Measurements from ENCODE around the gene LPAR3.
A peak's percentile ranks its signal among the peaks of the same experiment; 100 is the strongest.

LPAR3 gene

GRCh38 chr1:84774669-84775534, 118.1 kb downstream of the LPAR3 start:
- DNase-seq (ENCODE audit: low read depth in 2 of 2), result no peak

GRCh38 chr1:84773933-84774497, 119.0 kb downstream of the LPAR3 start:
- no peak for DNase-seq (ENCODE audit: low read depth in 2 of 2)

DNA sequence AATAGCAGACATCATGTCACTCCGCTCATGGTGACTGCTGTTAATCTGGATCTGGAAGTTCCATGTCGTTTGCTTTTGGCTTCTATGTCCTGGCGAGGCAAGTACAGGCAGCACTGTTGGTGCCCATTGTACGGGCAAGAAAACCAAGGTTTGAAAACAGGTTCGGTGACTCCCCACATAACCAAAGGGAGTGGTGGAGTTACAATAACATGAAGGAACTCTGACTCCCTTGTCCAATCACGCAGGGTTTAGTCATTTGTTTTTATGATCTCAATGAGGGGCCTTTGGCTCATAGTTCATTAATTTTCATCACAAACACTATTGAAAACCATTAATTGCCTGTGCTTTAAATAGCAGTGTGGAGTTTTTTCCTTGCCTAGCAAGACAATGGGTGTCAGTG, 119.8 kb downstream of the LPAR3 start:
- no peak for DNase-seq (ENCODE audit: low read depth in 2 of 2)

DNA sequence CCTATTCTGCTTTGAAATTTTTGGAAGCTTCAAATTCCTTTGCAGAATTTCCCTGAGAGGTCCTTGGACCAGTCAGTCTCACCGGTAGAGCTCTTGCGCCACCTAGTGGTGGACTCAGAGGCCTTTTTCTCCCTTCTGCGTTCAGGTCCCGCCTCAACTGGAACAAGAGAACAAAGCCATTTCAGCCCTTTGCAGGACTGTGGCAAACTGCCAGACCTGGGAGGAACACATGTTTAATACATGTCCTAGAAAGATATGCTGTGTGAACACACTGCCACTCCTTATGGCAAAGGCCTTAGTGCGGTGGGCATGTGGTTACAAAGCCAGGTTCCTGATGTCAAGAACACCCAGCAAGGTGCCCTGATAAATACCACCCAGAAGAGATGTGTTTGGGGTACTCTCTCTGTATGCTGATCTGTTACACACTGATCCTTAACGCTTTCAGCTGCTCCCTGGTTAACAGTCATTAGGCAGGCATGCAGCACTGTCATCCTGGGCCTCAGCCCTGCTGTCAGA, 120.5 kb downstream of the LPAR3 start:
- peak; percentile 37 to 45 for DNase-seq (ENCODE audit: low read depth in 2 of 2)

GRCh38 chr1:84771895-84772294, 121.1 kb downstream of the LPAR3 start:
- no peak for DNase-seq (ENCODE audit: low read depth in 2 of 2)

- no peak for DNase-seq (ENCODE audit: low read depth in 2 of 2)
Measured at GRCh38 chr1:84770481-84770880, 122.5 kb downstream of the LPAR3 start.

DNA sequence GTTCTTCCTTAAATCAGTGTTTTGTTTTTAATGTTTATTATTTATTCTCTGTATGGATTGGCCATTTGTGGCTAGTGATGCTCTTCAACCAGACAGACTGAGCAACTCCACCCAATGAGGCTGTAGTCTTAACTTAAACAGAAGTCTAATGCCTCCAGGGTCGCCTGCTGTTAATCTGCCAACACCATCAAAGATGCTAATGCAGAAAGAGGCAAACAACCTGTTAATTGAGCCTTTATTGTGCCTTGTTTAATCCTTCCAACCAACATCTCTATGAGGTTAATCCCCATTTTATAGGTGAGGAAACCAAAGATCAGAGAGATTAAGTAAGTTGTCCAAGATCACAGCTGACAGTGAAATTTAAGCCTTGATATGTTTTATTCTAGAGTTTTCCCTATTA, 123.4 kb downstream of the LPAR3 start:
- no peak for DNase-seq (ENCODE audit: low read depth in 2 of 2)

DNA sequence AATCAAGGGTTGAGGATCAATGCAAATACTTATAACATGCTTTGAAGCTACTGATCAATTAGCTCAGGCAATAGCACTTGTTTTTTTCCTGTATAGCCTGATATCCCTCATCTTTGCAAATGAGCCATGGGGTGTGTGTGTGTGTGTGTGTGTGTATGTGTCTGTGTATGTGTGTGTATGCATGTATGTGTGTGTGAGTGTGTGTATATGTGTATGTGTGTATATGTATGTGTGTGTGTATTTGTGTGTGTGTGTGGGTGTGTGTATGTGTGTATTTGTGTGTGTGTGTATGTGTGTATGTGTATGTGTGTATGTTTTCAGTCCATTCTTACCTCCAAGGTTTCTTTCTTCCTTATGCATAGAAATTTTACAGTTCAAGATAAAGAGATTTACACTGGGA, 124.4 kb downstream of the LPAR3 start:
- no peak for DNase-seq (ENCODE audit: low read depth in 2 of 2)

GRCh38 chr1:84763912-84764680, 128.9 kb downstream of the LPAR3 start:
- DNase-seq (ENCODE audit: low read depth in 2 of 2), result no peak

DNA sequence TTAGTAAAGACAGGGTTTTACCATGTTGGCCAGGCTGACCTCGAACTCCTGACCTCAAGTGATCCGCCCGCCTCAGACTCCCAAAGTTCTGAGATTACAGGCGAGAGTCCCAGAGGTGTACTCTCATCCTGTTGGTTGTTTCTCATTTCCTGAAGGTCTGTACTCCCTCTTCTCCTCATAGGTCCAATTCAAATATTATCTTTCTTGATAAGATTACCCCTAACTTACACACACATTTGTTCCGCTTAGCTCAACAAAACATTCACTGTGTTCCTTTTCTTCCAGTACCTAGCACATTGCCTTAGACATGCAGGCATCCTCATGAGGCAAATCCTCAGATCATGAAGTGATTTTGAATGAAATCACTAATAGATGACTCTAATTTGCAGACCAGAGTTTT, 130.3 kb downstream of the LPAR3 start:
- DNase-seq (ENCODE audit: low read depth in 2 of 2), result no peak
